Fibroblast of pulmonary artery (primary cell): ENCODE results near the gene METTL25B.

Experiments used
- DNase-seq: peaks from one replicate; pipeline ENCODE4 v3.0.0-alpha.2; 2010; ENCODE audit warnings: low read depth
- H3K4me3 ChIP-seq: replicated peaks from 2 replicates; pipeline ENCODE4 v1.5.1; 2011; ENCODE audit warnings: low read depth, mild to moderate bottlenecking, control low read depth, low read length, moderate library complexity
- CTCF ChIP-seq: IDR thresholded peaks from 2 replicates; pipeline ENCODE4 v1.5.1; 2011; ENCODE audit warnings: mild to moderate bottlenecking, control low read depth, low read length, inconsistent platforms; ENCODE audit errors: missing control alignments

METTL25B gene

GRCh38 chr1:156765666-156766065 lies 37.4 kb downstream of the METTL25B start:
- TF ChIP-seq CTCF = no peak
- peak overlapping the region; percentile 92 for H3K4me3 ChIP-seq
- DNase-seq = no peak

GRCh38 chr1:156766298-156767100 lies 38.2 kb downstream of the METTL25B start:
- DNase-seq = no peak

DNA sequence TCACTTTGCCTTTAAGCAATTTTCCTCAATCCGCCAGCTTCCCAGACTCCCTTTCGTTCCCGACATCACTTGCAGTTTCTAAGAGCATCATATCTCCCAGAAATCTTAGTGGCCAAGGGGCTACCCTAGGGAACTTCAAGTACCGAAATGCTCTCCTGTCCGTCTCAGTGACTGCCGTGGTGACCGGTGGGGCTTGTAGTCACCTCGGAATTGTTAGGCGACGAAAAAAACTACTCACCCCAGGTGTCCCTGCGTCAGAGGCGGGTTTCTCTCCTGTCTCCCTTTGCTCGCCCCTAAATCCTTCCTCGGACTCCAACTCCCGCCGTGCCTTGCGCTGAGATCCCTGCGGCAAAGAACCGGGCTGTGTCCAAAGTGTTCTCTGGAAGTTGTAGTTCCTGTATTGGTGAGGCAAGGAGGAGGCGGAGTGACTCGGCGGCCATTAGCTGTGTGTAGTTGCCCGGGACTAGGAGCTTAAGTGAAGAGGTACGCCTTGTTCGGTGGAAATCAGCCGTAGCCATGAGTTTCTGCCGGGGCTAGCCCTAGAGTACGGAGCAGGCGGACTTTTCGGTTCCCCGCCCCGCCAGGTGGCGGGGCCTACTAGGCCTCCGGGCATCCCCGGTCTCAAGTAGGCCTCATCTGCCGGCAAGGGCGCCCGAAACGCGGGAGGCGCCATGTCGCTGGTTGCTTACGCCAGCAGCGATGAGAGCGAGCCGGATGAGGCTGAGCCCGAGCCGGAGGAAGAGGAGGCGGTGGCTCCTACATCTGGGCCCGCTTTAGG lies 39.0 kb downstream of the METTL25B start, which contains the start of gene PRCC:
Gene PRCC, plus strand, starts transcription at position 435 of the 778 bp plus-strand sequence. Its CDS starts 237 bp downstream, at position 672.
- TF ChIP-seq CTCF = no peak
- DNase-seq = peak; percentile 100
- peak within 1 kb of the TSS; percentile 92 for H3K4me3 ChIP-seq

More at GRCh38 chr1:156766298-156767100, 38.2 kb downstream of the METTL25B start:
- peak overlapping the region; percentile 92 for H3K4me3 ChIP-seq
- TF ChIP-seq CTCF = no peak

DNA sequence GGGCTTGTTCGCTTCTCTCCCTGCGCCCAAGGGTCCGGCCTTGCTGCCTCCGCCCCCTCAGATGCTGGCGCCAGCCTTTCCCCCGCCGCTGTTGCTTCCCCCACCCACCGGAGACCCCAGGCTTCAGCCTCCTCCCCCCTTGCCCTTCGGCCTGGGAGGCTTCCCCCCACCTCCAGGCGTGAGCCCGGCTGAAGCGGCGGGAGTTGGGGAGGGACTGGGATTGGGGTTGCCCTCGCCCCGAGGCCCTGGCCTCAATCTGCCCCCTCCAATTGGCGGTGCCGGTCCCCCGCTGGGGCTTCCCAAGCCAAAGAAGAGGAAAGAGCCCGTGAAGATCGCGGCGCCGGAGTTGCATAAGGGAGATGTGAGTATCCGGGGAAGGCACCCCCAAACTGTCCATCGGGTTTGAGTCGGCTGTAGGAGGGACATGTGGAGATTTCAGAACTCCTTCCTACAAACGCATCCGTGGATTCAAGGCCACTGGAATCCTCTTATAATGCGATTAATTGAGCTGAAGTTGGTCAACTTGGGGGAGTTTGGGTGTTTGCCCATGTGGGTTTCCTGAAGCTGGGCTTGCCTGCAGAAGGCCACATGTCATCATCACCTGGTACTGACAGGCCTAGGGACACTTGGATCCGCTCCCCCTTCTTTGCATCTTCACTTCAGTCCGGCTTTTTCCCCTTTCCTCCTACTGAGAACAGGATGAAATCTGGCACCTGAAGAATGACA lies 39.8 kb downstream of the METTL25B start:
- DNase-seq = no peak
- no peak for TF ChIP-seq CTCF
- H3K4me3 ChIP-seq = peak overlapping the region; percentile 92

- DNase-seq = no peak
- H3K4me3 ChIP-seq = peak overlapping the region; percentile 92
- no peak for TF ChIP-seq CTCF
Measured at GRCh38 chr1:156768610-156769295, 40.5 kb downstream of the METTL25B start.

GRCh38 chr1:156772222-156772621 lies 44.0 kb downstream of the METTL25B start:
- H3K4me3 ChIP-seq = no peak overlapping the region
- no peak for DNase-seq
- TF ChIP-seq CTCF = no peak
